SU-DHL-6 (cell line): ENCODE measurements around the gene MBD3.

Experiments
- H2AFZ ChIP-seq: fragments of 200-600 bp; sonication (generic); 2 replicates; pipeline ENCODE4 v1.6.1; 2014; ENCODE audit warnings: low read depth, mild to moderate bottlenecking, moderate library complexity, mixed read lengths, antibody characterized with exemption, low read length; ENCODE audit not compliant: severe bottlenecking
- H3F3A ChIP-seq: fragments of 200-600 bp; shearing (Covaris generic); 2 replicates; pipeline ENCODE4 v1.6.0; 2016; ENCODE audit warnings: antibody characterized with exemption, mild to moderate bottlenecking; ENCODE audit not compliant: insufficient read depth
- H3K27ac ChIP-seq: fragments of 200-600 bp; sonication (generic); 2 replicates; pipeline ENCODE4 v1.5.1; 2016; ENCODE audit warnings: low read depth, mild to moderate bottlenecking, low read length, moderate library complexity, mixed read lengths
- H3K27me3 ChIP-seq: fragments of 200-600 bp; sonication (generic), shearing (Covaris generic); 2 replicates; pipeline ENCODE4 v1.6.0; 2014; ENCODE audit warnings: mild to moderate bottlenecking, low read length
- H3K36me3 ChIP-seq: fragments of 200-600 bp; sonication (generic); 2 replicates; pipeline ENCODE4 v1.6.1; 2014; ENCODE audit warnings: mild to moderate bottlenecking, low read length, mixed read lengths
- H3K4me2 ChIP-seq: fragments of 300-600, 200-600 bp; shearing (Covaris generic), sonication (generic); 2 replicates; pipeline ENCODE4 v1.6.0; 2014; ENCODE audit warnings: low read length, low read depth, mild to moderate bottlenecking; ENCODE audit not compliant: poor library complexity, severe bottlenecking
- H3K4me3 ChIP-seq: fragments of 200-600 bp; sonication (generic); 2 replicates; pipeline ENCODE4 v1.5.1; 2014; ENCODE audit warnings: antibody characterized with exemption, low read length, mild to moderate bottlenecking, mixed read lengths; ENCODE audit not compliant: insufficient read depth, poor library complexity, severe bottlenecking
- H3K79me2 ChIP-seq: fragments of 200-600 bp; sonication (generic); 2 replicates; pipeline ENCODE4 v1.6.1; 2014; ENCODE audit warnings: mild to moderate bottlenecking, low read length, moderate library complexity; ENCODE audit not compliant: insufficient read depth
- H3K9ac ChIP-seq: fragments of 200-600 bp; sonication (generic); 2 replicates; pipeline ENCODE4 v1.7.0; 2014; ENCODE audit warnings: mild to moderate bottlenecking, low read length
- H3K9me2 ChIP-seq: fragments of 200-600 bp; sonication (generic); replicated peaks from 2 replicates; pipeline ENCODE4 v1.6.1; 2014; ENCODE audit warnings: low read length; ENCODE audit not compliant: insufficient read depth
- H3K9me3 ChIP-seq: fragments of 200-600 bp; sonication (generic); 2 replicates; pipeline ENCODE4 v1.6.1; 2014; ENCODE audit warnings: low read length, mixed read lengths; ENCODE audit not compliant: insufficient read depth
- H4K20me1 ChIP-seq: fragments of 200-600 bp; sonication (generic); 2 replicates; pipeline ENCODE4 v1.6.1; 2014; ENCODE audit warnings: low read depth, mild to moderate bottlenecking, antibody characterized with exemption, low read length, moderate library complexity, mixed read lengths
- CTCF ChIP-seq: fragments of 200-600 bp; sonication (generic); IDR thresholded peaks from one replicate; pipeline ENCODE4 v1.5.1; 2017; ENCODE audit warnings: antibody characterized with exemption, mild to moderate bottlenecking, low read length, moderate library complexity; ENCODE audit not compliant: insufficient read depth, poor library complexity, severe bottlenecking
- EZH2phosphoT487 ChIP-seq: fragments of 200-600 bp; sonication (generic), shearing (Covaris generic); conservative IDR thresholded peaks from 2 replicates; pipeline ENCODE4 v1.6.1; 2018; ENCODE audit warnings: mild to moderate bottlenecking, antibody characterized with exemption, low read length, moderate library complexity, mixed read lengths

MBD3 gene

GRCh38 chr19:1563251-1563650 is 29.4 kb downstream of the MBD3 start:
- Histone ChIP-seq H2AFZ (no peak overlapping the region), H3K9ac (no peak overlapping the region), H4K20me1 (no peaks in the 10 kb centered on the region), H3K4me2 (no peak overlapping the region), H3K9me2 (no peaks in the 10 kb centered on the region), H3K27me3 (no peaks in the 10 kb centered on the region), H3K27ac (no peak overlapping the region), H3K9me3 (no peaks in the 10 kb centered on the region), H3K79me2 (no peaks in the 10 kb centered on the region), H3K36me3 (no peaks in the 10 kb centered on the region), H3F3A (no peaks in the 10 kb centered on the region), H3K4me3 (no peak overlapping the region)
- TF ChIP-seq EZH2phosphoT487 (no peak), CTCF (no peak)

GRCh38 chr19:1561236-1561842 is 31.3 kb downstream of the MBD3 start:
- no peak overlapping the region for H3K9ac ChIP-seq
- H2AFZ ChIP-seq: no peak overlapping the region
- no peaks in the 10 kb centered on the region for H4K20me1 ChIP-seq
- H3K27me3 ChIP-seq: no peaks in the 10 kb centered on the region
- no peak overlapping the region for H3K27ac ChIP-seq
- H3K9me2 ChIP-seq: no peaks in the 10 kb centered on the region
- no peak overlapping the region for H3K4me3 ChIP-seq
- no peak for TF ChIP-seq CTCF
- no peak for TF ChIP-seq EZH2phosphoT487
- H3K4me2 ChIP-seq: no peak overlapping the region
- H3K9me3 ChIP-seq: no peaks in the 10 kb centered on the region
- no peaks in the 10 kb centered on the region for H3K79me2 ChIP-seq
- H3K36me3 ChIP-seq: no peaks in the 10 kb centered on the region
- no peaks in the 10 kb centered on the region for H3F3A ChIP-seq

- Histone ChIP-seq H4K20me1 (no peaks in the 10 kb centered on the region), H3K4me2 (no peak overlapping the region), H3K36me3 (no peaks in the 10 kb centered on the region), H3K27ac (no peak overlapping the region), H3K9me3 (no peaks in the 10 kb centered on the region), H3K4me3 (no peak overlapping the region), H3K79me2 (no peaks in the 10 kb centered on the region), H2AFZ (no peak overlapping the region), H3K9me2 (no peaks in the 10 kb centered on the region), H3K9ac (no peak overlapping the region), H3F3A (no peaks in the 10 kb centered on the region), H3K27me3 (no peaks in the 10 kb centered on the region)
- no peak for TF ChIP-seq EZH2phosphoT487
- TF ChIP-seq CTCF: no peak
Observed at GRCh38 chr19:1560286-1560882, 32.3 kb downstream of the MBD3 start.
